GM23338 (cell line): ENCODE results near the gene TMED7. TPM values are rescaled to one million over a fixed set of nuclear protein-coding genes. Genes with fewer than 3 reads are reported as not detected.

Source experiments
- ATAC-seq: fragments of 200-7000 bp; cut with Tn5 transposase; 3 replicates; pipeline ENCODE4 v1.9.1; 2020
- DNase-seq: peaks from one replicate; pipeline ENCODE4 v3.0.0-alpha.2; 2015; ENCODE audit warnings: low spot score
- H2AFZ ChIP-seq: fragments of 200-600 bp; sonication (generic); 2 replicates; pipeline ENCODE4 v1.8.0; 2016; ENCODE audit warnings: antibody characterized with exemption, mild to moderate bottlenecking, moderate library complexity
- H3F3A ChIP-seq: fragments of 200-600 bp; sonication (generic); replicated peaks from 2 replicates; pipeline ENCODE4 v1.8.0; 2017; ENCODE audit warnings: antibody characterized with exemption, mixed run types, low read depth
- H3K27ac ChIP-seq: fragments of 200-600 bp; sonication (generic); 2 replicates; pipeline ENCODE4 v1.6.1; 2016; ENCODE audit warnings: low read depth
- H3K27me3 ChIP-seq: fragments of 200-600 bp; sonication (generic); 2 replicates; pipeline ENCODE4 v1.8.0; 2016; ENCODE audit warnings: mild to moderate bottlenecking, mixed run types, moderate library complexity; ENCODE audit not compliant: insufficient read depth
- H3K36me3 ChIP-seq: fragments of 200-600 bp; sonication (generic); 2 replicates; pipeline ENCODE4 v1.8.0; 2016; ENCODE audit warnings: mild to moderate bottlenecking; ENCODE audit not compliant: insufficient read depth
- H3K4me1 ChIP-seq: fragments of 200-600 bp; sonication (generic); 2 replicates; pipeline ENCODE4 v1.8.0; 2016; ENCODE audit warnings: mild to moderate bottlenecking, moderate library complexity; ENCODE audit not compliant: insufficient read depth
- H3K4me2 ChIP-seq: fragments of 200-600 bp; sonication (generic); 2 replicates; pipeline ENCODE4 v1.7.1; 2017; ENCODE audit warnings: mixed run types
- H3K4me3 ChIP-seq: fragments of 200-600 bp; sonication (generic); 2 replicates; pipeline ENCODE4 v1.6.1; 2016; ENCODE audit warnings: mixed run types
- H3K79me2 ChIP-seq: fragments of 200-600 bp; sonication (generic); replicated peaks from 2 replicates; pipeline ENCODE4 v1.8.0; 2017; ENCODE audit warnings: mild to moderate bottlenecking; ENCODE audit not compliant: insufficient read depth
- H3K9me2 ChIP-seq: fragments of 200-600 bp; sonication (generic); 2 replicates; pipeline ENCODE4 v1.8.0; 2017; ENCODE audit not compliant: insufficient read depth
- H4K20me1 ChIP-seq: fragments of 200-600 bp; sonication (generic); replicated peaks from 2 replicates; pipeline ENCODE4 v1.8.0; 2017; ENCODE audit warnings: mild to moderate bottlenecking; ENCODE audit not compliant: insufficient read depth
- H3K27ac Mint-ChIP-seq: 2 replicates; pipeline ENCODE4 v1.8.0; 2020; ENCODE audit warnings: inconsistent platforms, mild to moderate bottlenecking, moderate library complexity, mixed read lengths
- H3K27me3 Mint-ChIP-seq: 3 replicates; pipeline ENCODE4 v1.8.0; 2022; ENCODE audit warnings: low read depth, mild to moderate bottlenecking, moderate library complexity, mixed read lengths, inconsistent platforms; ENCODE audit not compliant: insufficient read depth, poor library complexity
- H3K36me3 Mint-ChIP-seq: 3 replicates; pipeline ENCODE4 v1.8.0; 2021; ENCODE audit warnings: low read depth, mild to moderate bottlenecking, inconsistent platforms, moderate library complexity, mixed read lengths
- H3K4me1 Mint-ChIP-seq: 3 replicates; pipeline ENCODE4 v1.8.0; 2020; ENCODE audit warnings: mild to moderate bottlenecking, inconsistent platforms, mixed read lengths
- H3K4me3 Mint-ChIP-seq: 3 replicates; pipeline ENCODE4 v1.8.0; 2021; ENCODE audit warnings: moderate library complexity, mild to moderate bottlenecking, inconsistent platforms, mixed read lengths
- H3K9me3 Mint-ChIP-seq: 3 replicates; pipeline ENCODE4 v1.8.0; 2020; ENCODE audit warnings: moderate library complexity, mild to moderate bottlenecking, inconsistent platforms, mixed read lengths
- CREB1 ChIP-seq: fragments of 250-450 bp; sonication (Bioruptor Pico); IDR thresholded peaks from 2 replicates; pipeline ENCODE4 v1.5.0; 2020; ENCODE audit warnings: low read depth, mild to moderate bottlenecking, moderate library complexity
- CTCF ChIP-seq, 2 experiments: fragments of 200-600 bp in 1 of 2; sonication (generic) in 1 of 2; conservative IDR thresholded peaks; 2 replicates each; pipeline versions ENCODE4 v1.5.1 to v1.6.1; 2016 to 2017; ENCODE audit warnings: antibody characterized with exemption in 2 of 2, low read depth in 2 of 2, mild to moderate bottlenecking in 2 of 2, moderate library complexity in 1 of 2
- ETS1 ChIP-seq: IDR thresholded peaks from 2 replicates; pipeline ENCODE4 v1.6.1; 2016; ENCODE audit warnings: antibody characterized with exemption
- EZH2 ChIP-seq: fragments of 200-600 bp; sonication (generic); IDR thresholded peaks from one replicate; pipeline ENCODE4 v1.8.0; 2017; ENCODE audit warnings: antibody characterized with exemption, mild to moderate bottlenecking, low read depth; ENCODE audit not compliant: unreplicated experiment
- JUNB ChIP-seq: IDR thresholded peaks from one replicate; pipeline ENCODE4 v1.6.1; 2016; ENCODE audit warnings: antibody characterized with exemption; ENCODE audit not compliant: unreplicated experiment
- NANOG ChIP-seq: IDR thresholded peaks from 2 replicates; pipeline ENCODE4 v1.6.1; 2016; ENCODE audit warnings: antibody characterized with exemption, borderline replicate concordance
- POLR2AphosphoS5 ChIP-seq: IDR thresholded peaks from 2 replicates; pipeline ENCODE4 v1.6.1; 2016; ENCODE audit warnings: antibody characterized with exemption, low read depth
- REST ChIP-seq: IDR thresholded peaks from one replicate; pipeline ENCODE4 v1.6.1; 2018; ENCODE audit warnings: antibody characterized with exemption; ENCODE audit not compliant: unreplicated experiment
- STAT1 ChIP-seq: IDR thresholded peaks from one replicate; pipeline ENCODE4 v1.6.1; 2016; ENCODE audit warnings: antibody characterized with exemption; ENCODE audit not compliant: unreplicated experiment
- ZNF114 ChIP-seq: fragments of 250-450 bp; sonication (Bioruptor Pico); IDR thresholded peaks from 2 replicates; pipeline ENCODE4 v1.5.0; 2020; ENCODE audit warnings: mild to moderate bottlenecking, moderate library complexity
- ZNF462 ChIP-seq: fragments of 250-450 bp; sonication (Bioruptor Pico); IDR thresholded peaks from 2 replicates; pipeline ENCODE4 v1.5.0; 2020; ENCODE audit warnings: mild to moderate bottlenecking, moderate library complexity
- polyA plus RNA-seq: library from polyadenylated mRNA; unstranded; fragments of >200 nt; fragmentation: Nextera tagmentation; extraction: Ambion mirVana; gene quantifications from 2 replicates; pipeline ENCODE4 v1.2.1, GENCODE V29; 2016
- total RNA-seq: library from RNA; depleted of rRNA; stranded (reverse); fragments of >200 nt; shearing (Covaris generic); gene quantifications from 2 replicates; pipeline ENCODE4 v1.2.3, GENCODE V29; 2014

The TMED7 gene
- total and polyA plus RNA-seq, 2 experiments from 2014 or later, result 30.2 to 158 TPM

GRCh38 chr5:115578657-115579056 is 47.2 kb downstream of the TMED7 start:
- Mint-ChIP-seq H3K4me1 (peaks cover 8% of the 10 kb centered on the region; the same call in 1 of the 3 replicates), H3K4me3 (no peak overlapping the region), H3K36me3 (peaks cover 3% of the 10 kb centered on the region; the same call in 1 of the 3 replicates), H3K27me3 (no peaks in the 10 kb centered on the region), H3K27ac (no peak overlapping the region), H3K9me3 (no peaks in the 10 kb centered on the region)
- Histone ChIP-seq H3K9me2 (no peaks in the 10 kb centered on the region; the same call in 1 of the 2 replicates), H3K36me3 (no peaks in the 10 kb centered on the region), H4K20me1 (0 out of 2 replicates have a peak, but pooled peaks cover 3% of the 10 kb centered on the region), H3K4me1 (no peaks in the 10 kb centered on the region), H2AFZ (no peak overlapping the region), H3K27me3 (no peaks in the 10 kb centered on the region), H3K27ac (no peak overlapping the region), H3K4me2 (no peak overlapping the region), H3K79me2 (no peaks in the 10 kb centered on the region), H3K4me3 (no peak overlapping the region), H3F3A (no peaks in the 10 kb centered on the region)
- TF ChIP-seq CTCF (conservative IDR thresholded peaks at IDR 0.05; ENCODE audit: low read depth in 2 of 2) (no peak), ETS1 (no peak), CREB1 (no peak), NANOG (no peak), REST (no peak), JUNB (no peak), STAT1 (no peak), EZH2 (no peak), ZNF114 (no peak), POLR2AphosphoS5 (no peak), ZNF462 (CRISPR knock-in tag) (no peak)
- ATAC-seq (no peak), DNase-seq (no peak)
